Kidney (tissue), 14 donors: ENCODE measurements around the gene SUPT6H. TPM values are rescaled to one million over a fixed set of nuclear protein-coding genes. Genes with fewer than 3 reads are reported as not detected.

Source experiments
- DNase-seq, 5 donors: peaks; one replicate each; pipeline ENCODE4 v3.0.0-alpha.2; 2013 to 2020
- FAIRE-seq: peaks from 2 replicates; lab custom pipeline; 2012; peaks lifted over from hg19 to GRCh38; lab: Jason Lieb, UNC
- H3K27ac ChIP-seq, 2 donors: one replicate each; pipeline ENCODE4 v1.7.0; 2013; ENCODE audit warnings: low read depth in 2 of 2, low read length in 2 of 2, inconsistent platforms in 1 of 2
- H3K27me3 ChIP-seq: one replicate; pipeline ENCODE4 v1.7.1; 2013; ENCODE audit warnings: low read length, inconsistent platforms; ENCODE audit not compliant: control insufficient read depth, insufficient read depth
- H3K36me3 ChIP-seq, 3 donors: one replicate each; pipeline versions ENCODE4 v1.7.0 to v1.7.1; 2013; ENCODE audit warnings: low read length in 3 of 3, control low read depth in 1 of 3, inconsistent platforms in 1 of 3; ENCODE audit not compliant: insufficient read depth in 3 of 3, control insufficient read depth in 2 of 3
- H3K4me1 ChIP-seq, 3 donors: one replicate each; pipeline versions ENCODE4 v1.7.0 to v1.7.1; 2013; ENCODE audit warnings: low read length in 3 of 3, inconsistent platforms in 1 of 3, low read depth in 1 of 3; ENCODE audit not compliant: control insufficient read depth in 2 of 3, insufficient read depth in 2 of 3
- H3K4me3 ChIP-seq, 3 donors: one replicate each; pipeline versions ENCODE4 v1.7.0 to v1.8.1; 2013; ENCODE audit warnings: low read length in 3 of 3, control low read depth in 1 of 3, inconsistent platforms in 1 of 3
- H3K9ac ChIP-seq, 3 donors: one replicate each; pipeline versions ENCODE4 v1.7.0 to v1.7.1; 2013; ENCODE audit warnings: low read length in 3 of 3, control low read depth in 1 of 3, inconsistent platforms in 1 of 3
- H3K9me3 ChIP-seq, 3 donors: one replicate each; pipeline versions ENCODE4 v1.7.0 to v1.7.1; 2013; ENCODE audit warnings: low read length in 3 of 3, control low read depth in 1 of 3, inconsistent platforms in 1 of 3; ENCODE audit not compliant: control insufficient read depth in 2 of 3, insufficient read depth in 1 of 3
- intact Hi-C: fragments of 100-400 bp; cut with DNase I; formaldehyde crosslinking; loops from one replicate; pipeline ENCODE4 v1.11.1; 2022
- polyA plus RNA-seq: library from polyadenylated mRNA; stranded (reverse); fragments of 350-450 nt; fragmentation: Illumina TruSeq; extraction: RNeasy Lipid Tissue Mini Kit (QIAGEN cat#74804); gene quantifications from one replicate; pipeline ENCODE4 v1.2.3, GENCODE V29; 2014; ENCODE audit warnings: low read depth, low replicate concordance; ENCODE audit not compliant: insufficient read depth
- total RNA-seq: library from RNA; stranded (reverse); fragmentation: NEBNext Ultra II Directional; extraction: Animal tissue kit (Norgen Biotek cat#: 25700); gene quantifications from one replicate; pipeline ENCODE4 v1.2.1, GENCODE V29; 2021
- TF ChIP-seq, protein P1 (sequence below): IDR thresholded peaks from 3 replicates; pipeline ENCODE4 v1.5.1; 2012; ENCODE audit warnings: mild to moderate bottlenecking, moderate library complexity, borderline replicate concordance; ENCODE audit not compliant: insufficient read depth; ENCODE audit errors: extremely low read depth
- donor health status: control.
- donor health status: control.
- donor health status: control.
- donor health status: control.
- donor health status: control.
- donor health status: DM: yes; HTN: yes; CAD: no.
- donor health status: Normal renal cell carcinoma (clear cell type).

The SUPT6H gene
- total and polyA plus RNA-seq, 2 donors from 2014 or later, result 21.4 to 61.5 TPM

DNA sequence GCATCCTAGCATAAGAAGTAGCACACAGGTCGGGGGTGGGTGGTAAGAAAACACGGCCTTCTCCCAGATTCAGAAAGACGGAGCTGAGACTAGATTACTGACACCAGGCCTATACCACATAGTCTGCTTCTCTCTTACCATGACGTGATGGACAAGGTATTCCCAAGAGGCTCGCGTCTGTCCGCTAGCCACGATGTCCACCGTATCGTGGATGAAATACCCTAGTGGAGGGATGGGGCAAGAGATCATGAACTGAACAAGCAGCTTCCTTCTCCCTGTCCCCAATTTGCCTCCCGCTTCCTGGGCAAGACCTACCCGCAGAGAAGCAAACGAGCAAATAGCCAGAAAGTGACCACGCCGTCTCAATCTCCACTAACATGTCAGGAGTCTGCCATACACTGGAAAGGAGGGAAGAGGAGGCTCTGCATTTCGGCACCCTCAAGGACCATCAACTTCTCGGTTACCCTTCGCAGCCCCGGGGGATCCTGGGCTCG lies 63.2 kb downstream of the SUPT6H start:
- FAIRE-seq (no peak), DNase-seq (peak in 2 of 5 donors; percentile 14 to 63)
- H3K9me3 ChIP-seq, result no peaks in the 10 kb centered on the region
- peak overlapping the region; percentile 36 to 66 (median 45) for H3K4me3 ChIP-seq
- H3K27ac ChIP-seq, result peak overlapping the region in 1 of 2 donors; percentile 67
- peak overlapping the region in 2 of 3 donors; percentile 67 to 68 for H3K9ac ChIP-seq
- no peaks in the 10 kb centered on the region for H3K27me3 ChIP-seq
- peaks cover 8 to 23% (median 16%) of the 10 kb centered on the region in 3 donors for H3K36me3 ChIP-seq
- H3K4me1 ChIP-seq, result peaks cover 0 to 29% (median 8%) of the 10 kb centered on the region in 3 donors
- intact Hi-C loops, result no loop called here
- TF ChIP-seq, protein P1, sequence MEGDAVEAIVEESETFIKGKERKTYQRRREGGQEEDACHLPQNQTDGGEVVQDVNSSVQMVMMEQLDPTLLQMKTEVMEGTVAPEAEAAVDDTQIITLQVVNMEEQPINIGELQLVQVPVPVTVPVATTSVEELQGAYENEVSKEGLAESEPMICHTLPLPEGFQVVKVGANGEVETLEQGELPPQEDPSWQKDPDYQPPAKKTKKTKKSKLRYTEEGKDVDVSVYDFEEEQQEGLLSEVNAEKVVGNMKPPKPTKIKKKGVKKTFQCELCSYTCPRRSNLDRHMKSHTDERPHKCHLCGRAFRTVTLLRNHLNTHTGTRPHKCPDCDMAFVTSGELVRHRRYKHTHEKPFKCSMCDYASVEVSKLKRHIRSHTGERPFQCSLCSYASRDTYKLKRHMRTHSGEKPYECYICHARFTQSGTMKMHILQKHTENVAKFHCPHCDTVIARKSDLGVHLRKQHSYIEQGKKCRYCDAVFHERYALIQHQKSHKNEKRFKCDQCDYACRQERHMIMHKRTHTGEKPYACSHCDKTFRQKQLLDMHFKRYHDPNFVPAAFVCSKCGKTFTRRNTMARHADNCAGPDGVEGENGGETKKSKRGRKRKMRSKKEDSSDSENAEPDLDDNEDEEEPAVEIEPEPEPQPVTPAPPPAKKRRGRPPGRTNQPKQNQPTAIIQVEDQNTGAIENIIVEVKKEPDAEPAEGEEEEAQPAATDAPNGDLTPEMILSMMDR, result no peak

DNA sequence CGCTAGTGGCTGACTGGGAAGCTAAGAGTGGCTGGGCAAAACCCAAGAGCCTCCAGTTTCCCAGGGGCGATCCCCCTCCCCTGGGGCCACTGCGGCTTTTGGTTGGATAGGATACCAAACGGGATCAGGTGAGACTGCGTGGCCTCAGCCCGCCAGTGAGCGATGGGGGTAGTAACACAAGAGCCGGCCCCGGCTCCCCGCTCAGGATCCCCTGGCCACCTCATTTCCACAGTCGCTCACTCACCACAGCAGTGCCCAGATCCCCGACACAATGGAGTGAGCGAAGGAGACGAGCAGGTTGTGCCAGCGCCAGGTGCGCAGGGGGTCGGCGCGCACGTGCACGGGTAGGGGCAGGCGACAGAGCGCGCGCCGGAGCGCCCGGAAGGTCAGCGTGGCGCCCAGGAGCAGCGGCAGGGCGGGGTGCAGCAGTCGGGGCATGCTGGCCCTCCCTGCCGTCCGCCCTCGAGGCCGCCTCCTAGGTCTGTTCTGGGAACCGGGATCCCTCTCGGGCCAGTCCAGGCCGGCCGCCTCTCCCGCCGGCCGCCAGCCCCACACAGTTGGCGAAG lies 63.7 kb downstream of the SUPT6H start:
- peak overlapping the region; percentile 56 to 67 for H3K27ac ChIP-seq
- FAIRE-seq (no peak), DNase-seq (peak in 3 of 5 donors; percentile 53 to 81 (median 65))
- H3K4me3 ChIP-seq, result peak overlapping the region; percentile 41 to 66 (median 45)
- H3K4me1 ChIP-seq, result peaks cover 0 to 25% (median 5%) of the 10 kb centered on the region in 3 donors
- intact Hi-C loops, result no loop called here
- no peaks in the 10 kb centered on the region for H3K9me3 ChIP-seq
- no peaks in the 10 kb centered on the region for H3K27me3 ChIP-seq
- TF ChIP-seq, protein P1, result peak; percentile 11
- H3K36me3 ChIP-seq, result peaks cover 8 to 23% (median 16%) of the 10 kb centered on the region in 3 donors
- H3K9ac ChIP-seq, result peak overlapping the region in 1 of 3 donors; percentile 67

DNA sequence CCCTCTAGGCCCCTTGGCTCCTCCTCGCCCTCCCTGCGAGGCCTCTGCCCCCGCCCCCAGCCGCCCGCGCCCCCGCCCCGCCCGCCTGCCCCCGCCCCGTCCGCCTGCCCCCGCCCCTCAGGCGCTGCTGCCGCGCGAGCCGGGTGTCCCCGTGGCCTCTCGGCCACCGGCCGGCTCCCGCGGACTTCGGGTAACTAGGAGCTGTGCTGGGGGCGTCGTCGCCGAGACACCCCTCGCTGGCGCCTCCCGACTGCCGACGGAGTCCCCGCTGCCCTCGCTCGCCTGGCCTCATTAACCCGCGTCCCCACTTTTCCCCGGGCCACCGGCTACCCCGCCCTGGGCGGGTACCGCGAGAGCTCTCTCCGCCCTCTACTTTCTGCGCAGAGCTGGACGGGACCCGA lies 64.2 kb downstream of the SUPT6H start, which contains the start of gene TLCD1:
TSS of gene TLCD1 (minus strand) at position 8 of the 401 bp plus-strand sequence. CDS start 136 bp downstream, outside the sequence.
- H3K9me3 ChIP-seq, result no peaks in the 10 kb centered on the region
- FAIRE-seq, result no peak
- no peaks in the 10 kb centered on the region for H3K27me3 ChIP-seq
- peaks cover 8 to 23% (median 16%) of the 10 kb centered on the region in 3 donors for H3K36me3 ChIP-seq
- DNase-seq, result peak; percentile 83 to 95 (median 84)
- peaks cover 0 to 21% (median 3%) of the 10 kb centered on the region in 3 donors for H3K4me1 ChIP-seq
- intact Hi-C loops, result no loop called here
- peak within 1 kb of the TSS in 2 of 3 donors; percentile 67 to 68 for H3K9ac ChIP-seq
- H3K4me3 ChIP-seq, result peak within 1 kb of the TSS; percentile 58 to 95 (median 75)
- peak within 1 kb of the TSS; percentile 96 to 99 for H3K27ac ChIP-seq
- TF ChIP-seq, protein P1, result no peak
